ENCODE data around the gene DNMT1.
"Not testable (repeated sequence)": the region's sequence is repeated elsewhere in the genome, so short reads cannot be mapped to it uniquely, and the experiment has no call there.

Gene DNMT1

DNA sequence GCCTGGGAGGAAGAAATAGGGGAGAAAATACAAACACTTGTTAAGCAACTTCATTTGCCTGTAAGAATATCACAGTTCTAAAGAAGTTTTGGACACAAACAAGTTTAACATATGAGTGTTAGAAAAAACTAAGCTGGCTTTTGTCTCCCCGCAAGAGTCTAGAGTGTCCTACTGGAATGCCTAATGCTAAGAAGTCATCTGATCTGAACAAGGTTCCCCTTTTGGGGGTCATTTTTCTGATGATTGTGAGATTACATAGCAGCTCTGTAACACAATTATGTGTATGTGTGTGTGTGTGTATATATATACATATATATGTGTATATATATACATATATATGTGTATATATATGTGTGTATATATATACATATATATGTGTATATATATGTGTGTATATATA is 12.7 kb downstream of the DNMT1 start:
- no peak for DNase-seq

DNA sequence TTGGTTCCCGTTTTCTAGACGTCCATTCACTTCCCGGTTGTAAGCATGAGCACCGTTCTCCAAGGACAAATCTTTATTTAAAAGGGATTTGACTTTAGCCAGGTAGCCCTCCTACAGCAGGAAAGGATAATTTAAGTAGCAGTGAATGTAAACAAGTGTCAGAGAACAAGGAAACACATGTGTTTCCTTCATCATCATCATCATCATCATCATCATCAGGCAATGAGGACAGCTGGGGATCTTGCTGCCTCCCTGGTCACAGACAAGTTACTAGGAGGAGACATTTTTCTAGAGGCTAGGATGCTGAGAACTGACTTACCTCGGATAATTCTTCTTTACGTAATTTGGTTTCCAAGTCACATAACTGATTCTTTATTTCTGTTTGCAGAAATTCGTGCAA is 14.3 kb downstream of the DNMT1 start:
- DNase-seq = no peak

DNA sequence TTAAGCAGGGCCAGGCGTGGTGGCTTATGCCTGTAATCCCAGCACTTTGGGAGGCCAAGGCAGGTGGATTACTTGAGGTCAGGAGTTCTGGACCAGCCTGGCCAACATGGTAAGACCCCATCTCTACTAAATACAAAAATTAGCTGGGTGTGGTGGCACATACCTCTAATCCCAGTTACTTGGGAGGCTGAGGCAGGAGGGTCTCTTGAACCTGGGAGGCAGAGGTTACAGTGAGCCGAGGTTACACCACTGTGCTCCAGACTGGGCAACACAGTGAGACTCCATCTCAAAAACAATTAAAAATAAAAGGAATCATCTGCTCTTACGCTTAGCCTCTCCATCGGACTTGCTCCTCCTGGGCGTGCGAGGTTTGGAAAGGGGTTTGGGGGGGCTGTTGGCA is 14.7 kb downstream of the DNMT1 start:
- DNase-seq = not testable (repeated sequence)

DNA sequence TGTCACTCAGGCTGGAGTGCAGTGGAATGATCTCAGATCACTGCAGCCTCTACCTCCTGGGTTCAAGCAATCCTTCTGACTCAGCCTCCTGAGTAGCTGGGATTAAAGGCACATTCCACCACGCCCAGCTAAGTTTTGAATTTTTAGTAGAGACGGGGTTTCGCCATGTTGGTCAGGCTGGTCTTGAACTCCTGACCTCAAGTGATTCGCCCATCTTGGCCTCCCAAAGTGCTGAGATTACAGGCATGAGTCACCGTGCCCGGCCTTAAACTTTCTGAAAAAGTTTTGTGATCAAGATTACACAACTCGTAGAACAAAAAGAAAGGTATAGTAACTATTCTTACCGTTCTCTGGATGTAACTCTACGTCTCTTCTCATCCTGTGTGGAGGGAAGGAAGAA is 21.2 kb downstream of the DNMT1 start:
- no peak for DNase-seq

DNA sequence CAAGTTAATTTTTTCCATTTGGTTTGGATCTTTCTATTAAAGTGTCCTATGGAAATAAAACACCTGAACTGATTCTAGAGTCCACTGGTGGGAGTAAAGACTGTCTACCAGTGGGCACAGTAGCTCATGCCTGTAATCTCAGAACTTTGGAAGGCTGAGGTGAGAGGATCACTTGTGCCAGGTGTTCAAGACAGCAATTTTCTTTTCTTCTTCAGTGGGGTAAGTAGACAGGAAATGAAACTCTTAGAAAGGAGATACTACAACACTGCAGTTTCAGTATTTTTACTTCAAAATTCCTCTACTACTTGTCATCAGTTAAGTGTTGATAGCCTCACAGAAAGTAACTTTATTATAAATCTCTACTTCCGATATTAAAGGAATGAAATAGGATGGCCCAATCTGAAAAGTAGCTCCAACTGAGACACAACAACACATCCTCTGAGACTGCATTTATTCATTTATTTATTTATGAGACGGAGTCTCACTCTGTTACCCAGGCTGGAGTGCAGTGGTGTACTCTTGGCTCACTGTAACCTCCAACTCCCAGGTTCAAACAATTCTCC is 26.3 kb downstream of the DNMT1 start:
- no peak for DNase-seq

DNA sequence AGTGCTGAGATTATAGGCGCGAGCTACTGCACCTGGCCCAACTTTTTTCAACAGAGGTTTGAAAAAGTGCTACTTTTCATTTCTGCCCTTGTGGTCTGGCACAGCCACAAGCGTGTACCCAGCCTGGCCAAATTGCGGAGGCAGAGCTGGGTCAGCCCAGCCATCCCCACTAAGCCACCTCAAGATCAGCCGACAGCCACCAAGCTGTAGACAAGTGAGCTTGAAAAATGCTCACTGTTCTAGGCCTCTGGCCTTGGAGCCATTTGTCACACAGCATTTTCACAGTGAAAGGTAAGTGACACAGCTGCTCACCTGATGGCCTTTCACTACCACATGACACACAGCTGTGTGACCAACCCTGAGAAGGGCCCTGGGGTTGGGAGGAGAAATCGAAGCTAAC is 27.3 kb downstream of the DNMT1 start:
- no peak for DNase-seq

DNA sequence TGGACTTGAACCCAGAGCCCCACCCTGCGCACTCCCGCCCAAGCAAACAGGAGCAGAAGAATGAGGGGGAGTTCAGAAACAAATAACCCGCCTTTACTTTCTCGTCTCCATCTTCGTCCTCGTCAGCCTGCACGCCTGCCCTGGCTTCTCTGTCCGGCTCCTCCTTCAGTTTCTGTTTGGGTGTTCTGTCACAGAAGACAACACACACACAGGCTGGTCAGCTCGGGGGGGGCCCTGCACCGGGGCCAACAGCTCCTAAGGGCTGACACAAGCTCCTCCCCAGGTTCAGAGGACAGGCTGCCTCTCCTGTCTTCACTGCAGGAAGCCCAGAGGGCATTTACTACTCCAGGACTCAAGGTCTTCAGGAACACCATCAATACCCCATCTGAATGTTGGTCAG is 28.3 kb downstream of the DNMT1 start:
- DNase-seq = not testable (repeated sequence)

DNA sequence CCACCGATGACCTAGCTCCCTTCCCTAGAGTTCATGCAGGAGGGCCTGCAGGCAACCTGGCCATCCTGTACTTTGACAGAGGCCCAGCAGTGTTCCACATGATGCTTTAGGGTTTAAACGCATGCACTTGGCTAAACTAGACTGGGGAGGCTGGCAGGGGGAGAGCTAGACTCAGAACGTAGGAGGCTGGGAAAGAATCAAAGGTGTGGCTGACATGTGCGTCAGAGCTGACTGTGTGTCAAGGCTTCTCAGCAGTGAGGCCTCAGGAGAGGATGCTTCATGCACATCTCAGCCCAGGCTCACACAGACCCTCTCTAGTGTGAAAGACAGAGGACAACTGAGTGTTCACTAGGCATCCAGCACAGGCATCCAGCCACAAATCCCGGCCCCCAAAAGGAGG is 28.7 kb downstream of the DNMT1 start:
- DNase-seq = no peak

DNA sequence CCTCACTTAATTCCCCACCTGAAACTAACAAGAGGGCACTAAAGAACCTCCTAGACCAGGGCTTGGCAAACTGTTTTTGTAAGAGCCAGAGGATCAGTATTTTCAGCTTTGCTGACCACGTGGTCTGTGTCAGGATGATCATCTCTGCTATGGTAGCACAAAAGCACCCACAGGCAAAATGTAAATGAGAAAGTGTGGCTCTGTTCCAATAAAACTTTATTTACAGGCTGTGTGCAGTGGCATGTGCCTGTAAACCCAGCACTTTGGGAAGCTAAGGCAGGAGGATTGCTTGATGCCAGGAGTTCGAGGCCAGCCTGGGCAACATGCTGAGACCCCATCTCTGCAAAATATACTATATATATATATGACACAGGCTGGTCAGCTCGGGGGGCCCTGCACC is 31.2 kb downstream of the DNMT1 start:
- DNase-seq = no peak

DNA sequence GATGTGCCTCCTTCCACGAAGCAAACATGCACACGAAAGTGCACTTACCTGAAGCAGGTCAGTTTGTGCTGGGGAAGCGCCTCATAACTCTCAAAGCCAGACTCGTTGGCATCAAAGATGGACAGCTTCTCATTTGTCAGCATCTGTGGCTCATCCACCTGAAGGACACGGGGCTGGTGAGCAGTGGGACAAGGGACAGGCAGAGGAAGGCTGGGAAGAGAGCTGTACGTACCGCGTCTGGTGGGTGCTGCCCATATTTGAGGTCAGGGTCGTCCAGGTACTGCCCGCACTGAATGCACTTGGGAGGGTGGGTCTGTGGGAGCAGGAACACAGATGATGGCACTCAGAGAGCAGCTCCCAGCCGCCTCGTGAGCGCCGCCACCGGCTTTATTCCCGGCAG is 35.1 kb downstream of the DNMT1 start:
- DNase-seq = no peak

DNA sequence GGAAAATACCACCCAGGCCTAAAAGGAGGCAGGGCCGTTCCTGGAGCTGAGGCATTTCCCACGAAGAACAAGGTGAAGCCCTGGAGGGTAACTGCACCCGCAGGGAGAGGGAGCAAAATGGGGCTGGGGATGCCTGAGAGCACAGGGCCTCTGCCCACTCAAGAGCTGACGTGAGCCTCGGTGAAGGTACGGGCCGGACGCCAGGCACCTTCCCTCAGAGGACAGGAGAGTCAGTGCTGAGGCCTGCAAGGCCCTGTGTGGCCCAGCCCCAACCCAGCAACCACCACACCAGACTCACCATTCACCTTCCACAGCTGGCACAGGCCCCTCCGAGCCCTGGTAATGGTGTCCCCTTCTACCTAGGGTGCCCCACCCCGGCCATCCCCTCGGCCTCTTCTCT is 36.3 kb downstream of the DNMT1 start:
- DNase-seq = no peak

DNA sequence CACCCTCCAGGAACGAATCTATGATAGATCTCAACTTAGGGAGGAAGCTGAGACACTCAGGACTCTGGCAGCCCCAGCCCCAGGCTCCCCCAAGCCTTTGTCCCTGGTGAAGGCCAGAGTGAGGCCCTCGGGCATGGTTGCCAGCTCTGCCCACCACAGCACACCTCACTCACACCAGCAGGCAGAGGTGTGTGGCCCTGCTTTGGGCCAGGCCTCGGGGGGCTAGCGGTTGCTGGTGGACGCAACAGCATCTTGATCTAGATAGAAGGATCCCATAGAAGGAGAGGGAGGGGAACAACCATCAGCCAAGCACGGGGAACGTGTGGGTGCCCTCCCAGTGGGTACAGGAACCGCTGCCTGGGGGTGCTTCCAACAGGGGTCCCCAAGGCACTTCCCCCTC is 36.7 kb downstream of the DNMT1 start:
- DNase-seq = no peak

DNA sequence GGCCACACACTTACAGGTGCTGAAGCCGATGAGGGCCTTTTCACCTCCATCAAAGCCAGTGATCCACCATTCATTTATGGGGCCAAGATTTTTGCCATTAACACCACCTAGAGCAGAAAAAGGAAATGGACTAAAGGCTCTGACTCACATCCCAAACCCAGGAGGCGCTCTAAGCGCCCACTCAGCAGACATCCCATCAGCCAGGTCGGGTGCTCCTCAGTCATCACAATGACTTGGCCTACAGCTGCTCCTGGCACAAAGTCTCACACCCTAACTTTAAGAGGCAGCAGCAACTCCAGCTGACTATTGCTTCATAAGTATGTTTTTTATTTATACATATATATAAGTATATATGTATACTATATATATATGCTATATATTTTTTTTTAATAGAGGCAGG is 38.9 kb downstream of the DNMT1 start:
- DNase-seq = no peak

DNA sequence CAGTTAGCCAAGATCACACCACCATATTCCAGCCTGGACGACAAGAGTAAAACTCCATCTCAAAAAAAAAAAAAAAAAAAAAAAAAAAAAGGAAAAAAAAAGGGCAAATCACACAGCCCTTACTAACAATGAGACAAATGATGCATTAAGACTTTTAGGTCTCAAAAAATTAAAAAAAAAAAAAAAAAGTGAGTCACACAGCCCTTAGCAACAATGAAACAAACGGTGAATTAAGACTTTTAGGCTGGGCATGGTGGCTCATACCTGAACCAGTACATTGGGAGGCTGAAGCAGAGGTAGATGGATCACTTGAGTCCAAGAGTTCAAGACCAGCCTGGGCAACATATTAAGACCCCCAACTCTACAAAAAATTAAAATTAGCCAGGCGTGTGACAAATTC is 42.7 kb downstream of the DNMT1 start:
- DNase-seq = no peak

DNA sequence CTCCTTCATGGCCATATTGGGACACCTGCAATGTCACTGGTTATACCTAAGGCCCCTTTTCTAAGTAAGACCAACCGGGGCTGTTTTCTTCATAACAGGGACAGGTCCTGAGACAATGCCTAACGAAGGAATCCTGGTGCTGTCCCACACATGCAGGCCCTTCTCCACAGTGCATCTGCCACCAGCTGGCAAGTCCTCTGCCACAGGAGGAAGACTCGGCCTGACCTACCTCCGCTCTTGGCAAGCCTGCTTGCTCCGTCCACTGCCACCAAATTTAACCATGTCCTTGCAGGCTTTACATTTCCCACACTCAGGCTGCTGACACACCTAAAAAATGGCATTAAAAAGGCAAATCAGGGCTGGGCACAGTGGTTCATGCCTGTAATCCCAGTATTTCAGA is 43.2 kb downstream of the DNMT1 start:
- DNase-seq = no peak

DNA sequence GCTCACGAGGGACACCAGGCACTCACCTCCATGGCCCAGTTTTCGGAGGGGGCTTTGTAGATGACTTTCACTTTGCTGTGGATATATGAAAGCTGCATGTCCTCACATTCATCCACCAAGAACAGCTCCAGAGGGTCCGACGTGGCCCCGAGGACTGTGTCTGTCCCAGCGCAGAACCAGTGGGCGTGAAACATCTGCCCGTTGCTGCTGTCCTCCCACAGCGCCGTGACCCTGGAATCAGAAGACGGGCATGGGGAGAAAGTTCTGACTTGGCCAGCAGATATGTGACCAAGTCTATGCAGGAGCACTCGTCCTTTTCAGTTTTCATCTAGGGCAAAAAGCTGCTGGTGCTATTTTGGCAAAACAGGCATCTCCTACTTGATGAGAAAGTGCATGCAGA is 45.3 kb downstream of the DNMT1 start:
- DNase-seq = no peak

DNA sequence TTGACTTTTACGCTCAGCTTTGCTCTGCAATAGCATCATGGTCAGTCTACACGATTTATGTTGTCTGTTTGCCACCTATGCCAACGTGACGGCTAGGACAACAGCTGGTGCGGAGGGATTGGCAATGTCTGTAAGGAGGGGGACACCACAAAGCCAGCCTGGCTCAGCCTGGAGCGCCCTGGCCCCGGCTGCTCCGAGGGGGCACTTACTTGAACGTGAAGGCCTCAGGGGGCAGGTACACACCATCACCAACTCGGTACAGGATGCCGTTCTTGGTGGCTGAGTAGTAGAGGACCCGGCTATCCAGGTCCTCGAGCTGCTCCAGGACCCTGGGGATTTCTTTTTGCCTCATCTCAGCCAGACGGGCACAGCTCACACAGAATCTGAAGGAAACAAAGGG is 48.6 kb downstream of the DNMT1 start:
- no peak for DNase-seq

DNA sequence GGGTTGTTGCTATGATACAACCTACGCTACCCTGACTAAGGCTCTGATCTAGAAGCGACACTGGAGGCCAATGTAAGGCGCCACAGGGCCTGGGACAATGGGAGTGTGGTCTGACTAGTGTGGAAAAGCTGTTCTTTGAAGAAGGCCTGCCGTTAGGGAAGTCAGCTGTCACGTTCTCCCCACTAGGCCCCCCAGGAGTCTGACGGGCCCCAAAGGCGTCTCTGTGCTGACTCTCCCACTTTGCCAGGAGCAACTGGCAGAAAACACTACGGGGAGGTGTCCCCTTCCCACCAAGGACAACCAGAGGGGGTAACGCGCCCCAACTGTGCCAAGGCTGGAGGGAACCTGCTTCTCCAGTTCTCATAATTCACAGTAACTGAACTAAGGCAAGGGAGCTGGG is 49.7 kb downstream of the DNMT1 start:
- DNase-seq = no peak

DNA sequence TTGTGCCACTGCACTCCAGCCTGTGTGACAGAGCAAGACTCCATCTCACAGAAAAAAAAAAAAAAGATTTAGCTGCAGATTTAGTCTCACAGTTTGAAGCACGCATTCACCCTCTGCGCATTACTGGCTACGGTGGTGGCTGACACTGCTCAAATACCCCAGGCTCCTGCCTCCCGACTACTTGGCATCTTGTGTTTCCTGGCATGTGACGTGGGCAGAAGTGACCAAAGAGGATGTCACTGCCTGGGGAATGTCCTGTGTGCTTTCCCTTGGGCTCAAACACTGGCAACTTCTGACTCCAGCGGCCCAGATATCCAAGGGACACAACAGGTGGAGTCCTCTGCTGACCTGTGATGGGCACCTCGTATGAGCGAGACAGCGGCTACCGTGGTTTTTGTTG is 50.4 kb downstream of the DNMT1 start:
- DNase-seq = no peak

DNA sequence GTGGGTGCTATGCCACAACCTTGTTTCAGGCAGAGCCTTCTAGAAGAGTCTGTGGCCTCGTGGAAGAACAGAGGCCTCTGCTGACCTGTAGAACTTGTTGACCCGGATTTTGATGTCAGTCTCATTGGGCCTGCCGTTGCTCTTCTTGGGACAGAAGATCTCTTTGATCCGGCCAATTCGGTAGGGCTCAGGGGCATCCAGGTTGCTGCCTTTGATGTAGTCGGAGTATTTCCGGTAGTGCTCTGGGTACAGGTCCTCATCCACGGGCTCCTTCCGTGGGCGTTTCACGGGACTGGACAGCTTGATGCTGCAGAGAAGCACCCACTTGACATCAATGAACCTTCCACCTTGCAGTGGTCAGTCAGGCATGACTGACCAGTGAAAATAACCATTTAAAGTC is 51.1 kb downstream of the DNMT1 start:
- no peak for DNase-seq

DNA sequence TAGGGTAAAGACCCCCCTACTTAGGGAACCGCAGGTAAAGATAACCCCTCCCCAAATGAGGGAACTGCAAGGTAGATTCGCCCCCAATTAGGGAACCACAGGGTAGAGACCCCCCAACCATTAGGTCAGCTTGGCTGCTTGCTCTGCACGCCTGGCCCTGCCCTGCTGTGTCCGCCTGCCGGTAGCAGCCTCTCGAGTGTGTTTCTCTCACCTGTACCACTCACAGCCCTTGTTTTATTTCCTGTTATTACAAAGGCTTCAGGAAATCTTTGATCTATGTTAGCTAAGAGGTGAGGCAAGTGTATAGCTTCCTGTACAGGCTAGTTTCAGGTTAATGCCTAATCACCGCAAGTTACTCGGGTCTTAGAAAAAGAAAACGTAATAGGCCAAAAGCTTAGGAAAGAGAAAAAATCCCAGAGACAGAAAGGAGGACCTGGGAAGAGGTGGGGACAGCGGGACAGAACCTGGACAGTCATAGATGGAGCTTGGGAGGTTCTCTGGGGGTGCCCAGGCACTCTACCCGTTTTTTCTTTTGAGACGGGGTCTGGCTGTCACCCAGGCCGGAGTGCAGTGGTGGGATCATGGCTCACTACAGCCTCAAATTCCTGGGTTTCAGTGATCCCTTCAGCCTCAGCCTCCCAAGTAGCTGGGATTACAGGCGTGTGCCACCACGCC is 51.9 kb downstream of the DNMT1 start:
- DNase-seq = no peak

DNA sequence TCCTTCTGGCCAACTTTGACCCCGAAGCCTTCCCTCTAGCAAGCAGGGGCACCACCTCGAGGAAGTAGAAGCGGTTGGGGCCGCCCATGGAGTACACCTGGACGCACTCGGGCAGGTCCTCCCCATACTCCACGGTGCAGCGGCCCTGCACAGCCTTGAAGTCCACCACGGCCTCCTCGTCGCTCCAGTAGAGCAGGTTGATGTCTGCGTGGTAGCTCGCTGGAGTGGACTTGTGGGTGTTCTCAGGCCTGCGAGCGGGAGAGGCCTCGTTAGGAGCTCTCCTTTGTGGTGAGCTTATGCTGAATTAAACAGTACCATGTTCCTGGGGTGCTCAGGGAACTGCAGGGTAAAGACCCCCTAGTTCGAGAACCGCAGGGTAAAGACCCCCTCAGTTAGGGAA is 52.8 kb downstream of the DNMT1 start:
- no peak for DNase-seq

DNA sequence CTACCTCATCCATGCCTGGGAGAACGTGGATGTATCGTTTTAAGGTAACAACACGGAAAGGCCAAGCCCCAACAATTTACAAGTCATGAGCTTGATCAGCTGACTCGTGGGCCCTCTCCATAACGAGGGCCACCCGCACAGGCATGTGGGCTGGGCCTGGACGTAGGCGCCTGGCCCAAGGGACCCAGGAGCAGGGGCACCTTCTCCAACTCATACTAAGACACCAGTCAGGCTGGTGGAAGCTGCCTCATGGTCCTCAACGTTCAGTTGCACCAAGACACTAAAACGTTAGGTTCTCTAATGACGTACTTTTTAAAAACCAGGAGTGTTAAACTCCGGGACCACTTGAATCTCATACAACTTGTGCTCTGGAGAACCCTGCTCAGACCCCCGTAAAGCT is 53.3 kb downstream of the DNMT1 start:
- DNase-seq = no peak

DNA sequence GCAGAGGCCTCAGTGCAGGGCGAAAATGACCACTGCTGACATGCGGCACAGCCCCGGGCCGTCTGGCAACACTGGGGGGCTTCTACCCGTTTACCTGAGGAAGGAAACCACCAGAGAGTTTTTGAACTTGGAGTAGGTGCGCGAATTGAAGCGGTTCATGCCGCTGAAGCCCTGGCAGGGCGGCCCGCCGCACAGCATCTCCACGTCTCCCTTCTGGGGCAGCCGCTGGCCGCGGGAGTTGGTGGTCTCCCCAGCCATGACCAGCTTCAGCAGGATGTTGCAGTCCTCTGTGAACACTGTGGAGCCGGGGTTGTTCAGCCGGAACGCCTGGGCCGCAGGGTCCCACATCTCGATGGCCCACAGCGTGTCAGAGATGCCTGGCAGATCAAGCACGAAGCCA is 54.8 kb downstream of the DNMT1 start:
- DNase-seq = no peak
